Fibroblast of skin of left quadriceps (primary cell): ENCODE results near the gene BAIAP3.

ENCODE experiments used
- DNase-seq, 2 experiments: peaks; one replicate each; pipeline ENCODE4 v3.0.0-alpha.2; 2013; ENCODE audit warnings: low read depth in 2 of 2

Gene BAIAP3

DNA sequence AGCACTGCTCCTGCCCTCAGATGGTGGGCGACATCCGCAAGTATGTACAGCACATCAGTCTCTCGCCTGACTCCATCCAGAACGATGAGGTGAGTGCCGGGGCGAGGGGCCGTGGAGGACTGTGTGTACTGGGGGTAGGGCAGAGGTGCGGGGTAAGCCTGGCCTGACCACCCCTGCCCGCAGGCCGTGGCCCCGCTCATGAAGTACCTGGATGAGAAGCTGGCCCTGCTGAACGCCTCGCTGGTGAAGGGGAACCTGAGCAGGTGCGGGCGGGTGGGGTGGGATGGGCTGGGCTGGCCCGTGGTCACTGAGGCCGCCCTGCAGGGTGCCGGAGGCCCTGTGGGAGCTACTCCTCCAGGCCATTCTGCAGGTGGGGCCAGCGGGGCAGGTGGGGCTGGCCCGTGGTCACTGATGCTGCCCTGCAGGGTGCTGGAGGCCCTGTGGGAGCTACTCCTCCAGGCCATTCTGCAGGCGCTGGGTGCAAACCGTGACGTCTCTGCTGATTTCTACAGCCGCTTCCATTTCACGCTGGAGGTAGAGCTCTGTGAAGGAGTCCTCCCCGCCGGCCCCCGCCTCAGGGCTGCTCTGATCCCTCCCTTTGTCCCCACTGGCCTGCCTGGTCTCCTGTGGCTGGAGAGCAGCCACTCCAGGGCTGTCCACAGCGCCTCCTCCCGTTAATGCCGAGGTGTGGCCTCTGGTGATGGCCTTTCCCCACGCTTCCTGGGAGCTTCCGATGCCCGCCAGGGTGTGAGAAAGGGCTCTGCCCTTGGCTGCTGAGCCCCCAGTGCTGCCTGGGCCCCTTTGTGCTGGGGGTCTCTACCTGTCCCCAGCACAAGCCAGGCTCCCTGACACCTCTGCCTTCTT lies 13.2 kb downstream of the BAIAP3 start:
- DNase-seq: no peak

DNA sequence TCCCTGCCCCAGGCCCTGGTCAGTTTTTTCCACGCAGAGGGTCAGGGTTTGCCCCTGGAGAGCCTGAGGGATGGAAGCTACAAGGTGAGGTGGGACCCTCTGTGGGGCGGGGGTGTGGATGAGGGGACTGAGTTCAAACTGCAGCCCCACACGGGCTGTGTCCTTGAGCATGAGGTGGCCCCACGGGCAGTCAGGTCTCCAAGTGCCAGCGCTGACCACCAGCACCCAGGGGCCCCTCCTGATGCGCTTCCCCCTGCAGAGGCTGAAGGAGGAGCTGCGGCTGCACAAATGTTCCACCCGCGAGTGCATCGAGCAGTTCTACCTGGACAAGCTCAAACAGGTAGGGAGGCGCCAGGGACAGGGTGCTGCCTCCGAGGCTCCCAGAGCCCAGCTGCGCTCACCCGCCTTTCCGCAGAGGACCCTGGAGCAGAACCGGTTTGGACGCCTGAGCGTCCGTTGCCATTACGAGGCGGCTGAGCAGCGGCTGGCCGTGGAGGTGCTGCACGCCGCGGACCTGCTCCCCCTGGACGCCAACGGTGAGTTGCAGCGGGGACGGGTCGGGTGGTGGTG lies 13.9 kb downstream of the BAIAP3 start:
- DNase-seq: no peak

DNA sequence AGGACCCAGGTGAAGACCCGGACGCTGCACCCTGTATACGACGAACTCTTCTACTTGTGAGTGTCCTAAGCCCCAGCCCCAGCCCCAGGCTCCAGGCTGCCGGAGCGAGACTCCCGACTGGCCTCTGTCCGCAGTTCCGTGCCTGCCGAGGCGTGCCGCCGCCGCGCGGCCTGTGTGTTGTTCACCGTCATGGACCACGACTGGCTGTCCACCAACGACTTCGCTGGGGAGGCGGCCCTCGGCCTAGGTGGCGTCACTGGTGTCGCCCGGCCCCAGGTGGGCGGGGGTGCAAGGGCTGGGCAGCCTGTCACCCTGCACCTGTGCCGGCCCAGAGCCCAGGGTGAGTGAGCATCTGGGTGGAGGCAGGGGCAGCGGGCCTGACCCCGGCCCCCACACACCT lies 14.5 kb downstream of the BAIAP3 start:
- DNase-seq: no peak

DNA sequence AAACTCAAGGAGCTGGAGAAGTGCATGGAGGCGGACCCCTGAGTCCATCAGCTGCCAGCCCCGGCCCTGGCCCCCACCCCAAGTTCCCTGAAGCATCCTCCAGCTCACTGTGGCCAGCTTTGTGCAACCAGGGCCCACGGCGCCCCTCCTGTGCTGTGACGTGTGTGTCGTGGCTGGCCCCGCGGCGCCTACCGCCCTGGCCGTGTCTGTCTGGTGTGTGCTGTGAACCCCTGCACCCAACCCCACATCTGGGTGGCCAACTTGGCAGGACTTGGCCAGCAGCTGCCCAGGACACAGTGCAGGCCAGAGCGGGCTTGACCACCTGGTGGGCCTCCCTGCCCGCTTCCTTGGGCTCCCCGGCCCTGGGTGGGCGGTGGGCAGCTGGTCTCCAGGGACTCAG lies 15.0 kb downstream of the BAIAP3 start:
- DNase-seq: no peak

DNA sequence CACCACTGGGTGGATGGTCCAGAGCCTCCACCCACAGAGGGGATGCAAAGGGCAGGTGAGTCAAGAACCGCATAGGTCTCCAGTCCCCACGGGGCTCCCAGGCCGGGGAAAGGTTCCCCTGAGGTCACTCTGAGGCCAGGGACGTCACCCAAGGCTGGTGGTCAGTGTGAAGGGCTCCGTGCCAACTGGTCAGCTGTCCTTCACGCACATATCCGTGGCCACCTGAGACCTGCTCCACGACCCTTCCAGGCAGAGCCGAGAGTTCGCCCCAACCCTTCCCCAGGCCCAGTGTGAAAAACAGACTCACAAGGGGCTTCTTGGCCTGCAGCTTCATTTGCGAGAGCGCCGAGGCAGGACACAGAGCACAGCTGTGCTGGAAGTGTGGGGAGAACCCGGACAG lies 15.5 kb downstream of the BAIAP3 start:
- DNase-seq: no peak

DNA sequence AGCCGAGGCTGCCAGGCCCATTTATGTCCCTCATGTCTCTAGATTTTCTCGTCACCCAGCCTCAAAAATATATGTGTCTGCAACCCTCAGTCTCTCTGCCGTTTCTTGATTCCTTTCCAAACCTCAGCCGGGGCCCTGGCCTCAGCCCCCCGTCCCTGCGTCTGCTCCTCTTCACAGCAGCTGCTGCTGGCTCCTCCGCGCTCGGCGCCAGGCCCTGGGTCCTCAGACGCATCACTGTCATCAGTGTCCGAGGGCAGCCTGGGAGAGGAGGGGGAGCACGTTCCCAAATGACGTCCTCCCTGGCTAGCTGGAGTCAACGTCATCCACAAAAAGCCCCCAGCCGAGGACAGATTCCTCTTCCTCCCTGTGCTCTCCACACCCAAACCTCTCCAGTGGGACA lies 15.9 kb downstream of the BAIAP3 start:
- DNase-seq: no peak

DNA sequence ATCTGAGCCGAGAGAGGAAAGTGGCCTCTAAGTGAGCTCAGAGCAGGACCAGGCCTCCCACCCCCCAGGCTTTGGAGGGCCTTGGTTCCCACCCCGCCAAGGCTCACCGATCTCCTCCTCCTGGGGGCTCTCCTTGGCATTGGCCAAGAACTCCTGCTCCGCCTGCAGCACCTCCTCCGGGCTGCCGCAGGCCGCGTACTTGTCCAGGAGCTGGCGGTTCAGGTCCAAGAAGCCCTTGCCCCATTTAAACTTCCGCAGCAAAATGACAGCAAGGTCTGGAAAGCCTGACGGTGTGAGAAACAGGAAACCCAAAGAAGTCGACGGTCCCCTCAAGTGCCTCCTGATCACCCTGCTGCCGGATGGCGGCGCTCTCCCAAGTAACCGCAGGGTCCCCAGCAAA lies 16.5 kb downstream of the BAIAP3 start:
- DNase-seq: no peak

DNA sequence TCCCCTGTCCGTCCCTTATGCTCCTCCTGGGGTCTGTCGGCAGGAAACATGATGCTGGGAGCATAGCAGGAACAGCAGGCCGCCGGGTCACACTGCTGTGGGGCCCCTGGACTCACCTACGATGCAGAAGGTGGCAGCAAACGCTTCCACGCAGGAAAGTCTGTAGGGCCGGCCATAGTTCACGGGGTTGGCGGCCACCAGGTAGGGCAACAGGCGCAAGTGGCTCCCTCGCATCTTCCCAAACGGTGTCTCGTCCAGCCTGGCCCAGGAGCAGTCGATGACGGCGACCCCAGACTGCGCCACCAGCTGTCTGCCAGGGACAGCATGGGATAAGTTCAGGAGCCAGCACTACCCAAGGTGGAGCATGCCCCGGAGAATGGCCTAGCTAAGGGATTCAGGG lies 17.2 kb downstream of the BAIAP3 start:
- DNase-seq: no peak

DNA sequence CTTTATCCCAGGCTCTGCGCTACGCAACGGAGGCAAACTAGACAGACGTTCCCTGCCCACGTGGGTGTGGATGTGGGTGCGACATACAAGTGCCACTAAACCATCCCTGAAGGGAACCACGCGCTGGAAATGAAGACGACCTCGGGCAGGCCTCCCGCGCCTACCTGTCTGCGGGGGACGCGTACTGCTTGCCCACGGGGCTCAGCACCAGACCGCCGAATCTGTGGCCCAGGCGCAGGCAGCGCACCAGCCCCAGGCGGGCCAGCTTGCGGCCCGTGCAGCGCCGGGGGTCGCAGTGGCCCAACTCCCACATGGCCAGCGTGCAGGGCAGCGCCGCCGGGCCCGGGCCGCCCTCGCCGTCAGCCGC lies 17.8 kb downstream of the BAIAP3 start:
- no peak for DNase-seq

DNA sequence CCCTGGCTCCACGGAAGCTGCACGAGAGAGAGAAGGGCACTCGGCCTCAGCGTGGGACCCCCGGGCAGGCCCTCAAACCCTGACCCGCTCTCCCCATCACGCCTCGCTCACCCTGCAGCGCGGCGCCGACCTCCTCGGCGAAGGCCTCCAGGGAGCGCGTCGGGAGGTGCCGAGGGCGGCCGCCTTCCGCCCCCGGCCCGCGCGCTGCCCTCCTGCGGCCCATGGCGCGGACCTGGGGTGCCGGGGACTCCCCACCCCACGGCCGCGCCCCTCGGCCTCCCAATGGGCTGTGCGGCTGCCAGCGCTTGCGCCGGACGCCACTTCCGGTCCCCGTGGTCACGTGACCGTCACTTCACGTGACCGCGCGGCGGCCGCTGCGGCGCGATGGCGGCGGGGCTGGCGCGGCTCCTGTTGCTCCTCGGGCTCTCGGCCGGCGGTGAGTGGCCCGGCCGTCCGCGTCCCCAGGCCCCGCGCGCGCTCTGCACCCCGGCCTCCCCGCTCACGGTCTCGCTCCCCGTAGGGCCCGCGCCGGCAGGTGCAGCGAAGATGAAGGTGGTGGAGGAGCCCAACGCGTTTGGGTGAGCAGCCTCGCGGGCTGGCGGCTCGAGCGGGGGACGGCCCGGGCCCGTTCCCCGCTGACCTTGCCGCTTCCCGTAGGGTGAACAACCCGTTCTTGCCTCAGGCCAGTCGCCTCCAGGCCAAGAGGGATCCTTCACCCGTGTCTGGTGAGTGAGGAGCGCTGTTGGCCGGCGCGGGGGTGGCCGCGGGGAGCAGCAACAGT lies 18.3 kb downstream of the BAIAP3 start, which contains the start of the genes GNPTG and TSR3:
Gene GNPTG (plus strand): TSS at position 350 of the 781 bp plus-strand sequence. CDS start 35 bp downstream, at position 385.
Gene TSR3 (minus strand): TSS at position 297 of the 781 bp plus-strand sequence. CDS start 74 bp downstream, at position 223.
- DNase-seq: peak; percentile 76 to 80

DNA sequence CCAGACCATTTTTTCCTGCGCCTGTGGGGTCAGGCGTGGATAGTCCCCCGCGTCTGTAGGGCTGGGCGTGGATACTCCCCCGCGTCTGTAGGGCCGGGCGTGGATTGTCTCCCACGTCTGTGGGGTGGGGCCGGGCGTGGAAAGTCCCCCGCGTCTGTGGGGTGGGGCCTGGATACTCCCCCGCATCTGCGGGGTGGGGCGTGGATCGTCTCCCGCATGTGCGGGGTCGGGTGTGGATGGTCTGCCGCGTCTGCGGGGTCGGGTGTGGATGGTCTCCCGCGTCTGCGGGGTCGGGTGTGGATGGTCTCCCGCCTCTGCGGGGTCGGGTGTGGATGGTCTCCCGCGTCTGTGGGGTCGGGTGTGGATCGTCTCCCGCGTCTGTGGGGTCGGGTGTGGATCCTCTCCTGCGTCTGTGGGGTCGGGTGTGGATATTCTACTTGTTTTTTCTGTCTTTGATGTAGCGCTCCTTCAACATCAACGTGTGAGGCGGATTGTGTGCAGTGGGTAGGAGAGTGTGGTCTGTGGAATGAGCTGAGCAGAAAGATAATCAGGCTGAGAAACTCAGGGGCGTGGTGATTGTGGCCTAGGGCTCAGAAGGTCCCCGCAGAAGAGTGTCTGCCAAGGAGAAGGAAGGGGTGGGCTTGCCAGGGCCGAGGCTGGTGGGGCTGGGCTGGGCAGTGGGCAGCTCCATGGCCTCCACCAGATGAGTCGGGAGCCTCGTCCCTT lies 21.5 kb downstream of the BAIAP3 start:
- no peak for DNase-seq

DNA sequence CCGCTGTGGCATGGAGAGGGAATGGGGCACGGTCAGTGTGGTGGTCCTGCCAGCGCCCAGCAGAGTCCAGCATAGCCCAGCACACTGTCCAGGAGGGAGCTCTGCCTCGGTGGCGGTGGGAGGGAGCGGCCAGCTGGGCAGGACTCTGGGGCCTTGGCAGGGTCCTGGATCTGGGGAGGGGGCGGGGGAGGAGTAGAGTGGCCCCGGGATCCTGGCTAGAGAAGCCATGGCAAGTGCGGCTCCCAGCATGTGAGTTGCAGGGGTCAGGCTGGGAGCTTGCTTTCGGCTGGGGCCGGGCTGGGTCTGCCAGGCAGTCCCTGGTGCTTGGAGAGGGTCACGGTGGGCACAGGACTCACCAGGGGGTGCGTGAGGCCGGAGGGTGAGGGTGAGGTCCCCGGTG lies 22.1 kb downstream of the BAIAP3 start:
- no peak for DNase-seq

DNA sequence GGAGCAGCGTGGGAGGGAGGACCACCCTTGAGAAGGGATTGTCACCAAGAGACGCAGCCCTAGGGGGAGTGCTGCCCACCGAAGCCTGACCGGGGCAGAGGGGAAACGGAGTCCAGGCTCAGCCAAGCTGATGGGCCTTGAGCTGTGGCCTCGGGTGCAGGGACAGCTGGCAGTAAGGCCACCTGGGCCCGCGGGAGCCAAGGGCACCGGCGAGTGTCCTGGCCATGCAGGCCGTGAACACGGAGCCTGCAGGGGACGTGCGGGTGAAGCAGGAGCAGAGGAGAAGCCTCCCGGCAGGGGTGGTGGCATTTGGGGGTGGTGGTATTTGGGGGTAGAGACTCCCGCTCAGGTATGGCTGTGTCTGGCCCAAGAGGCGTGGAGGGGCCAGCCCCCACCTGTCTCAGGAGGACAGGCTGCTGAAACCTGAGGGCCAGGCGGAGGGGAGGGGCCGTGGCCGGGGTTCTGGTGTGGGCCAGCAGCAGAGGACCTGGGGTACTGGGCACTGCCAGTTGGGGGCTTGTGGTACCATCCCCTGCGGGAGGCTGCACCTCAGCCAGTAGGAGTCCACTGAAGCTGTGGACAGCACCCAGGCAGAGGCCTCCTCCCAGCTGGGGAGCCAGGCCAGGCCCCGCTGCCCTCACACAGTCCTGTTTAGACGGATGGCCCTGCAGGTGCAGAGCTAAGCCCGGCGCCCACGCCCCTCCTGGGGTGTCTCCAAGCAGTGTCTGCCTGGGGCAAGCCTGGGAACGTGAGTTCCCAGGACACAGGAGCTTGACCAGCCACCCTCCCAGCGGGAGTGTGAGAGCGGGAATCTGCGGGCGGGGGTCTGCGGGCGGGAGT lies 22.8 kb downstream of the BAIAP3 start:
- no peak for DNase-seq

DNA sequence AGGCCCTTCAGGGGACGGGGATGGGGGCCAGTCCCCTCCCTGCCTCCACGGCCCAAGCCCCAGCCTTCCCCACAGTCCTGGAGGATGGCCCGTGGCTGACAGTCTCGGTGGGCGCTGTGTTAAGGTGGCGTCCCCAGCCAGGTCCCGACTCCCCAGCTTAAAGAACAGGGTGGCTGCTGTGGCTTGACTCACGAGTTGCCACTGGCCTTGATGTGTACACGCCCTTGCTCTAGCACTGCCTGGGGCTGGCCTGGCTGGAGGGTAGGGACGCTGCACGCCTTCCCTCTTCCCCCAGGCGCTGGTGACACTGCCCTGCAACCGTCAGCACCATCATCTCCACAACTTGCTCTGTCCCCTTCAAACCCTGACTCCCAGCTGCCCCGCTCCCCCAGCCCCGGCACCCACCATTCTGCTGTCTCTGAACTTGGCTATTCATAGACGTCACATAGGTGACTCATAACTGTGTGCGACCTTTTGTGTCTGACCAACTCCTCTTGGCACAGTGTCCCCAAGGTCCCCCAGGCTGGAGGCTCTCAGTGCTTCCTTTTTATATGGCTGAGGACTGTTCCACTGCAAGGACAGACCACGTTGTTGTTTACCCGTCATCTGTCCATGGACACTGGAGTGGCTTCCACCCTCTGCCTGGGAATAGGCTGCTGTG lies 24.6 kb downstream of the BAIAP3 start:
- no peak for DNase-seq

DNA sequence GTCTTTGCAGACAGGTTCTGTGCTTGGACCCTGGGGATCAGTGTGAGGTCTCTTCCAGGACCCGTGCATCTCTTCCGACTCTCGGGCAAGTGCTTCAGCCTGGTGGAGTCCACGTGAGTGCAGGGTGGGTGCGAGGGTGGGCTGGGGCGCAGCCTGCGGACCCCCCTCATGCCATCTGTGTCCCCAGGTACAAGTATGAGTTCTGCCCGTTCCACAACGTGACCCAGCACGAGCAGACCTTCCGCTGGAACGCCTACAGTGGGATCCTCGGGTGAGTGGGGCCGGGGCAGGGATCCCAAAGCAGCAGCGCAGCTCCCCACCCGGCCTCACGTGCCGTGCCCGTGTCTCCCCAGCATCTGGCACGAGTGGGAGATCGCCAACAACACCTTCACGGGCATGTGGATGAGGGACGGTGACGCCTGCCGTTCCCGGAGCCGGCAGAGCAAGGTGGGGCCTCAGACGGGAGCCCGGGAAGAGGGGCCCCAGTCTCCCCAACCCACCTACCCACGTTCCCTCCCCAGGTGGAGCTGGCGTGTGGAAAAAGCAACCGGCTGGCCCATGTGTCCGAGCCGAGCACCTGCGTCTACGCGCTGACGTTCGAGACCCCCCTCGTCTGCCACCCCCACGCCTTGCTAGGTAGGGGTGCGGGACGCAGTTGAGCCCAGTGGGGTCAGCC lies 28.4 kb downstream of the BAIAP3 start:
- DNase-seq: no peak

DNA sequence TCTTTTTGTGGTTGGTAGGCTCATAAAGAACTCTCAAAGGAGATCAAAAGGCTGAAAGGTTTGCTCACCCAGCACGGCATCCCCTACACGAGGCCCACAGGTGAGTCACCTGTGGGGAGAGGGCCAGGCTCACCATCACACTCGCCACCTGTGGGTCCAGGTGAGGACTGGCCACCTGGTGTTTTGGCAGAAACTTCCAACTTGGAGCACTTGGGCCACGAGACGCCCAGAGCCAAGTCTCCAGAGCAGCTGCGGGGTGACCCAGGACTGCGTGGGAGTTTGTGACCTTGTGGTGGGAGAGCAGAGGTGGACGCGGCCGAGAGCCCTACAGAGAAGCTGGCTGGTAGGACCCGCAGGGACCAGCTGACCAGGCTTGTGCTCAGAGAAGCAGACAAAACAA lies 29.4 kb downstream of the BAIAP3 start:
- DNase-seq: no peak

DNA sequence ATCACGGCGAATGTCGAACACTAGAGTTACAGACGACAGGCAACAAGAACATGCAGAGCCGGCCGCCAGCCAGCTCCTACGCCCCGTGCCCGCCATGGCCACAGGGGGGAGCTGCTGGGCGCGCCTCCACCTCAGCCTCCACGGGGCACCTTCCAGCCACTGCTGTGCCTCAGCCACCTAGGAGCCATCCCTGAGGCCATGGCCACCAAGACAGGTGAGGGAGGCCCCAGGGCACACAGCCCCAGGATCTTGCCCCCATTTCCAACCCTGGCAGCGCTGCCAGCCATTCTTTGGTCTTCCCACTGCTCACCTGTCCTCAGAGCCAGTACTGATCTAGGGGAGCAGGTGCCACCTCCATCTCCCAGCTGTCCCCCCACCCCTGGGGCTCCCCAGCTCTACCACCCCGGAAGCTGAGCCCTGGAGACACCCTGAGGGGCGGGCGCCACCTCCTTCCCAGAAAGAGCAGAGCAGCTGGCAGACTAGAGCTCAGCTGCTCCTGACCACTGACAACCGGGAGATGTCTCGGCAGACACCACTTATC lies 30.1 kb downstream of the BAIAP3 start:
- no peak for DNase-seq

DNA sequence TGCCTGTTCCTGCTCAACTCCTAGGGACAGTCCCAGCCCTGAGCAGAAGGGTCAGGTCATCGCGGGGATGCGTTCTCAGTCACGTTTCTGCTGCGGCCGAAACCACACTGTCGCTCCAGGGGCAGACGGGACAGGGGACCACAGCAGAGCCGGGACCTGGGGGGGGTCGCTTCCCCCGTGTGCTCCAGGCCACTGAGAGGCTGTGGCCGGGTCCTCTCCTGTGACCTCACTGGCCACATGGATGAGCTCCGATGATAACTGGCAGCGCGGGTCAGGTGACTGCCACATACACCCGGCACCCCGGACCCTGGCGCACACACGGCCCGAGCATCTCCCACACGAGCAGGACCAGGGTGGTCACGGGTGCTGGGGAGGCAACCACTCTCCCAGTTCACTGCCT lies 31.1 kb downstream of the BAIAP3 start:
- no peak for DNase-seq

DNA sequence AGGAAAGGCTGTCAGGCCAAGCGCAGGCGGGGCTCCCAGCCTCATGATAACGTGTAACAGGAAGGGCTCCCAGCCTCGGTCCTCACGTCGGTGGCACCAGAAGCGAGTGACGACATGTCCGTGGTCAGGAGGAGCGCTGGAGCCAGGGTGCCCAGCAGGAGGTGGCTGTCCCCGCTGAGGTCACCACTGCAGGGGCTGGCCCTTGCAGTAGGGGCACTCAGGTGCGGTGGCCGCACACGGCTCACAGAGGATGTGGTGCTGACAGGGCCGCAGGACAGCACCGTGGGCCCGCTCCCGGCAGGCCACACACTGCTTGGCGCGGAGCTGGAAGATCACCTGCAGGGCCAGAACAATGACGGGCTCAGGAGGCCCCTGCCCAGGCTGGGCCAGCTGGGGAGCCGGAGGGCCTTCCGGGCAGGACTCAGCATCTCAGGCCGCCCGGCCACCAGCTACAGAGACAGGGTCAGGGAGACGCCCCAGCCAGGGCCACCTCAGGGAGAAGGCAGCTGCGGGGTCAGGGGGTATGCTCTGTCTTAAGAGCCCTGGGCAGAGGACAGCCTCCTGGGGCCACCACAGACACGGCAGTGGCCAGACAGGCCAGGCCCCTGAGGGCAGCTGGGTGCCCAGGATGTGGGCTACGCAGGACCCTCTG lies 32.7 kb downstream of the BAIAP3 start:
- DNase-seq: no peak
